DOHH2 (cell line): ENCODE data around the gene B4GALT2.

Experiments used
- H3F3A ChIP-seq: fragments of 200-600 bp; sonication (generic), shearing (Covaris generic); 2 replicates; pipeline ENCODE4 v1.6.0; 2016; ENCODE audit warnings: antibody characterized with exemption, mild to moderate bottlenecking; ENCODE audit not compliant: control insufficient read depth, insufficient read depth
- H3K27ac ChIP-seq: fragments of 200-600 bp; sonication (generic); 2 replicates; pipeline ENCODE4 v1.5.1; 2014; ENCODE audit warnings: low read depth, mild to moderate bottlenecking, low read length, moderate library complexity
- H3K27me3 ChIP-seq: fragments of 200-600 bp; sonication (generic); 2 replicates; pipeline ENCODE4 v1.6.1; 2014; ENCODE audit warnings: mild to moderate bottlenecking, low read length, mixed read lengths; ENCODE audit not compliant: control insufficient read depth
- H3K36me3 ChIP-seq: fragments of 200-600 bp; sonication (generic); 2 replicates; pipeline ENCODE4 v1.6.1; 2014; ENCODE audit warnings: mild to moderate bottlenecking, low read length, moderate library complexity, mixed read lengths; ENCODE audit not compliant: control insufficient read depth
- H3K4me1 ChIP-seq: fragments of 200-600 bp; sonication (generic); 2 replicates; pipeline ENCODE4 v1.6.1; 2014; ENCODE audit warnings: mild to moderate bottlenecking, low read length, mixed read lengths; ENCODE audit not compliant: control insufficient read depth
- H3K4me2 ChIP-seq: fragments of 200-600 bp; sonication (generic); 2 replicates; pipeline ENCODE4 v1.6.0; 2014; ENCODE audit warnings: mild to moderate bottlenecking, low read length, moderate library complexity
- H3K4me3 ChIP-seq: fragments of 200-600 bp; sonication (generic); 2 replicates; pipeline ENCODE4 v1.5.1; 2014; ENCODE audit warnings: mild to moderate bottlenecking, low read length, mixed read lengths
- H3K79me2 ChIP-seq: fragments of 200-600 bp; sonication (generic); 2 replicates; pipeline ENCODE4 v1.6.1; 2014; ENCODE audit warnings: mild to moderate bottlenecking, low read length, mixed read lengths; ENCODE audit not compliant: control insufficient read depth
- H3K9me2 ChIP-seq: fragments of 200-600 bp; sonication (generic); replicated peaks from 2 replicates; pipeline ENCODE4 v1.6.1; 2014; ENCODE audit warnings: mild to moderate bottlenecking, low read length, mixed read lengths; ENCODE audit not compliant: control insufficient read depth
- H3K9me3 ChIP-seq: fragments of 200-600 bp; sonication (generic); 2 replicates; pipeline ENCODE4 v1.6.1; 2014; ENCODE audit warnings: antibody characterized with exemption, low read length, mixed read lengths; ENCODE audit not compliant: control insufficient read depth, insufficient read depth
- H4K20me1 ChIP-seq: fragments of 200-600 bp; sonication (generic); 2 replicates; pipeline ENCODE4 v1.6.0; 2014; ENCODE audit warnings: low read depth, mild to moderate bottlenecking, antibody characterized with exemption, low read length, moderate library complexity; ENCODE audit not compliant: control insufficient read depth, insufficient read depth
- EZH2phosphoT487 ChIP-seq: fragments of 200-600 bp; sonication (generic); IDR thresholded peaks from 2 replicates; pipeline ENCODE4 v1.6.1; 2017; ENCODE audit warnings: borderline replicate concordance, mild to moderate bottlenecking, antibody characterized with exemption, low read length, moderate library complexity, mixed read lengths
- TF ChIP-seq, protein P1 (sequence below): fragments of 200-600 bp; sonication (generic); IDR thresholded peaks from one replicate; pipeline ENCODE4 v1.5.1; 2014; ENCODE audit warnings: antibody characterized with exemption, mild to moderate bottlenecking, low read depth, low read length; ENCODE audit not compliant: poor library complexity, severe bottlenecking

The B4GALT2 gene

DNA sequence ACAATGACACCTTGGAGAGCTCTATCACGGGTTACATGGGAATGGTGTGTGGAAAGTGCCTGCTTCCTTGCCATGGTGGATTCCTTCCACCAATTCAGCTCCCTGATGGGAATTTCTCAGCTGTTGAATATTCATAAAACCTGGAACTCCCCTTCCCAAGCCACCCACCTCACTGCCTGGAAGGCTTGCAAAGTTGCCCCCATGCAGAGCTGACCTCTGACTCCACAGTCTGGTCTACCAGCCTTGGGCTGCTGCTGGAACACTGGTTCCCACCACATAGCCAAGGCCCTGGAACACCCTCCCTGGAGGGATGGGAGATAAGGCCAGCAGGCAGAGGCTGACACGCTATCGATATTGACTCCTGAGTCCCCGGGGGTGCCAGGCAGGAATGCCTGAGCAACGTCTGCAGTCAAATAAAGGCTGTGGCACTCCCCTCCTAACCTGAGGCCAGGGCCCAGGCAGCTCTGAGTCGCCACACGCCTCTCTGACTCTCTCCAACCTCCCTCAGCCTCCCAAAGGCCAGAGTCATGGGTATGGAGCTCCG is 21.2 kb downstream of the B4GALT2 start:
- H3K27ac ChIP-seq: no peak overlapping the region
- H3K9me2 ChIP-seq: no peaks in the 10 kb centered on the region
- no peaks in the 10 kb centered on the region for H3K27me3 ChIP-seq
- no peaks in the 10 kb centered on the region for H3K36me3 ChIP-seq
- TF ChIP-seq, protein P1, sequence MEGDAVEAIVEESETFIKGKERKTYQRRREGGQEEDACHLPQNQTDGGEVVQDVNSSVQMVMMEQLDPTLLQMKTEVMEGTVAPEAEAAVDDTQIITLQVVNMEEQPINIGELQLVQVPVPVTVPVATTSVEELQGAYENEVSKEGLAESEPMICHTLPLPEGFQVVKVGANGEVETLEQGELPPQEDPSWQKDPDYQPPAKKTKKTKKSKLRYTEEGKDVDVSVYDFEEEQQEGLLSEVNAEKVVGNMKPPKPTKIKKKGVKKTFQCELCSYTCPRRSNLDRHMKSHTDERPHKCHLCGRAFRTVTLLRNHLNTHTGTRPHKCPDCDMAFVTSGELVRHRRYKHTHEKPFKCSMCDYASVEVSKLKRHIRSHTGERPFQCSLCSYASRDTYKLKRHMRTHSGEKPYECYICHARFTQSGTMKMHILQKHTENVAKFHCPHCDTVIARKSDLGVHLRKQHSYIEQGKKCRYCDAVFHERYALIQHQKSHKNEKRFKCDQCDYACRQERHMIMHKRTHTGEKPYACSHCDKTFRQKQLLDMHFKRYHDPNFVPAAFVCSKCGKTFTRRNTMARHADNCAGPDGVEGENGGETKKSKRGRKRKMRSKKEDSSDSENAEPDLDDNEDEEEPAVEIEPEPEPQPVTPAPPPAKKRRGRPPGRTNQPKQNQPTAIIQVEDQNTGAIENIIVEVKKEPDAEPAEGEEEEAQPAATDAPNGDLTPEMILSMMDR: no peak
- TF ChIP-seq EZH2phosphoT487: no peak
- no peaks in the 10 kb centered on the region for H3K9me3 ChIP-seq
- peaks cover 1% of the 10 kb centered on the region for H3K4me1 ChIP-seq
- no peaks in the 10 kb centered on the region for H3K79me2 ChIP-seq
- H3F3A ChIP-seq: no peaks in the 10 kb centered on the region
- no peak overlapping the region for H3K4me3 ChIP-seq
- H4K20me1 ChIP-seq: no peaks in the 10 kb centered on the region
- H3K4me2 ChIP-seq: no peak overlapping the region

DNA sequence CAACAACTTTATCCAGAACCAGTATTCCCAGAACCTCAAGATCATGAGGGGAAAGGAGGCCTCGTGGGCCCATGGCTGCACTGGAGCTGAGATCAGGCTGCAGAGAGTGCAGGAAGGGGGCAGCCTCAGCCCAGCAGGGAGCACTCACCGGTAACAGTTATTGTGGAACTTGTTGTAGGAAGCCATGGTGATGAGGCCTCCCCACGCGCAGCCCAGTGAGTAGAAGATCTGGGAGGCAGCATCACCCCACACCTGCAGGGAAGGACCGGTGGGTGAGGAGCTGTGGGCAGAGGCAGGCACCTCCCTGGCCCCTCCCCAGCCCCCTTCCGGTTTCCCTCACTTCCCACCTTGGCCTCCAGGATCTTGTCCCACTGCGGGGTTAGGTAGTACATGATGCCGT is 23.2 kb downstream of the B4GALT2 start:
- Histone ChIP-seq H4K20me1 (no peaks in the 10 kb centered on the region), H3K27me3 (0 out of 2 replicates have a peak, but pooled peaks cover 1% of the 10 kb centered on the region), H3K27ac (no peak overlapping the region), H3K9me2 (no peaks in the 10 kb centered on the region), H3K4me3 (no peak overlapping the region), H3K4me1 (no peaks in the 10 kb centered on the region), H3K36me3 (no peaks in the 10 kb centered on the region), H3K4me2 (no peak overlapping the region), H3F3A (no peaks in the 10 kb centered on the region), H3K9me3 (no peaks in the 10 kb centered on the region), H3K79me2 (no peaks in the 10 kb centered on the region)
- no peak for TF ChIP-seq EZH2phosphoT487
- TF ChIP-seq, protein P1: no peak

DNA sequence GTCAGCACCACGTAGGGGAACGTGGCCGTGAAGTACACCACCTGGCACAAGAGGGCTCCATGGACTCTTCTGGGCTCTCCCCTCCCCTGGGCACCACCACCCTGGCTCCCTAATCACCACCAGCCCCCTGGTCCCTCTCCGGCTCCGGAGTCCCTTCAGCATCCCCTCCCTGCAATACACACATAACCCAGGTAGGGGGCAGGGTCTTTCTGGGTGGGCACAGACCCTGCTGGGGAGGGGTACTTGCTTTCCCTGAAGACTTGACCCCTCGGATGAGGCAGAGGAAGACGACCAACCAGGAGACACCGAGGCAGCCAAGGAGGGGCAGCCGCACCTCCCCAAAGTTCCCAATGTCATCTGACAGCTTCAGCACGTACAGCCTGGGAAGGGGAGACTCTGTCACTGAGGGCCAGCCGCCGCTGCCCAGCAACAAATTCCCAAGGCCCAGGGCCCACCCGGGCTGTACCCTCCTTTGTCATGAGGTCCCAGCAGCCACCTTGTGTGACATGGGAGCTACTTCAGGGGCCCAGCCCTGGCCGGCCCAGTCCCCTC is 23.7 kb downstream of the B4GALT2 start:
- H3K9me2 ChIP-seq: no peaks in the 10 kb centered on the region
- no peaks in the 10 kb centered on the region for H3K36me3 ChIP-seq
- no peaks in the 10 kb centered on the region for H3K79me2 ChIP-seq
- H3K4me1 ChIP-seq: no peaks in the 10 kb centered on the region
- no peaks in the 10 kb centered on the region for H3K9me3 ChIP-seq
- no peak overlapping the region for H3K4me2 ChIP-seq
- no peaks in the 10 kb centered on the region for H4K20me1 ChIP-seq
- no peak overlapping the region for H3K27ac ChIP-seq
- no peaks in the 10 kb centered on the region for H3F3A ChIP-seq
- H3K27me3 ChIP-seq: 0 out of 2 replicates have a peak, but pooled peaks cover 2% of the 10 kb centered on the region
- TF ChIP-seq, protein P1: peak; percentile 28
- TF ChIP-seq EZH2phosphoT487: no peak
- H3K4me3 ChIP-seq: no peak overlapping the region
